HepG2 (cell line): ENCODE data around the gene TUBB2B. TPM values are rescaled to one million over a fixed set of nuclear protein-coding genes. Genes with fewer than 3 reads are reported as not detected.

Source experiments
- ATAC-seq: fragments of 200-7000 bp; cut with Tn5 transposase; 3 replicates; pipeline ENCODE4 v1.9.1; 2020; ENCODE audit warnings: mild to moderate bottlenecking, moderate library complexity
- BruUV-seq: library from RNA; stranded (reverse); fragments of 400-500 nt; replicated peaks from 2 replicates; lab custom pipeline; 2021; lab: Mats Ljungman, UMichigan
- CTCF ChIA-PET: fragments of 300-600 bp; formaldehyde crosslinking; extraction: SDS; loops from one replicate; lab custom pipeline; 2021; ENCODE audit warnings: low total read pairs, inconsistent platforms, low intra/inter-chr PET ratio; lab: Yijun Ruan, JAX
- POLR2A ChIA-PET: fragments of 350-600 bp; sonication (Branson Sonifier 250); formaldehyde crosslinking; loops from one replicate; lab custom pipeline; 2020; ENCODE audit warnings: antibody characterized with exemption, inconsistent platforms; lab: Yijun Ruan, JAX
- DNase-seq: peaks from one replicate; pipeline ENCODE4 v3.0.0-alpha.2; 2015; ENCODE audit warnings: low spot score
- FAIRE-seq: peaks from 3 replicates; lab custom pipeline; 2011; peaks lifted over from hg19 to GRCh38; lab: Jason Lieb, UNC
- H2AFZ ChIP-seq: one replicate; pipeline ENCODE4 v1.6.1; 2011; ENCODE audit warnings: low read length, inconsistent platforms
- H3K27ac ChIP-seq: fragments of 300-600 bp; 3 replicates; pipeline ENCODE4 v1.8.0; 2011; ENCODE audit warnings: mixed run types, mild to moderate bottlenecking, mixed read lengths, low read length, inconsistent platforms; ENCODE audit not compliant: insufficient read depth; ENCODE audit errors: extremely low read length
- H3K27me3 ChIP-seq, 2 experiments: fragments of 200-600 bp in 1 of 2; 2 replicates in 1 of 2; 3 replicates in 1 of 2; pipeline versions ENCODE4 v1.6.0 to v1.8.0; 2011; ENCODE audit warnings: low read length in 2 of 2, mild to moderate bottlenecking in 2 of 2, moderate library complexity in 2 of 2, inconsistent platforms in 1 of 2; ENCODE audit not compliant: insufficient read depth in 2 of 2, control insufficient read depth in 1 of 2
- H3K36me3 ChIP-seq, 2 experiments: fragments of 200-600 bp in 1 of 2; replicated peaks in 1 of 2; 2 replicates in 1 of 2; 3 replicates in 1 of 2; pipeline versions ENCODE4 v1.5.1 to v1.8.0; 2011; ENCODE audit warnings: low read length in 2 of 2, inconsistent platforms in 1 of 2; ENCODE audit not compliant: insufficient read depth in 2 of 2, control insufficient read depth in 1 of 2
- H3K4me1 ChIP-seq: 2 replicates; pipeline ENCODE4 v1.5.1; 2012; ENCODE audit warnings: low read length, inconsistent platforms; ENCODE audit not compliant: insufficient read depth
- H3K4me2 ChIP-seq: 2 replicates; pipeline ENCODE4 v1.6.0; 2011; ENCODE audit warnings: low read depth, low read length, inconsistent platforms
- H3K4me3 ChIP-seq, 3 experiments: fragments of 200-600 bp in 1 of 3; sonication (generic), shearing (Covaris generic) in 1 of 3; replicated peaks in 1 of 3; 2 replicates each; pipeline ENCODE4 v1.5.1; 2011 to 2016; ENCODE audit warnings: low read length in 3 of 3, inconsistent platforms in 2 of 3, low read depth in 2 of 3, mild to moderate bottlenecking in 2 of 3, control low read depth in 1 of 3, mixed read lengths in 1 of 3; ENCODE audit not compliant: insufficient read depth in 1 of 3
- H3K79me2 ChIP-seq: one replicate; pipeline ENCODE4 v1.6.1; 2011; ENCODE audit warnings: low read length, inconsistent platforms; ENCODE audit not compliant: insufficient read depth
- H3K9ac ChIP-seq: 2 replicates; pipeline ENCODE4 v1.6.0; 2011; ENCODE audit warnings: mild to moderate bottlenecking, low read depth, low read length, inconsistent platforms; ENCODE audit not compliant: insufficient read depth
- H3K9me3 ChIP-seq: 2 replicates; pipeline ENCODE4 v1.5.1; 2012; ENCODE audit warnings: mild to moderate bottlenecking, low read length
- H4K20me1 ChIP-seq: 2 replicates; pipeline ENCODE4 v1.6.0; 2011; ENCODE audit warnings: inconsistent platforms, mild to moderate bottlenecking, low read length, moderate library complexity; ENCODE audit not compliant: insufficient read depth
- KDM2A ChIP-seq: sonication (generic); formaldehyde crosslinking; IDR thresholded peaks from 2 replicates; pipeline ENCODE4 v1.4.0; 2020; ENCODE audit warnings: low read depth, missing genetic modification reagents, borderline replicate concordance
- ZFP37 ChIP-seq: sonication (generic); formaldehyde crosslinking; IDR thresholded peaks from 2 replicates; pipeline ENCODE4 v1.4.0; 2020; ENCODE audit warnings: missing genetic modification reagents, borderline replicate concordance
- ZKSCAN5 ChIP-seq: sonication (generic); formaldehyde crosslinking; IDR thresholded peaks from 2 replicates; pipeline ENCODE4 v1.5.1; 2020; ENCODE audit warnings: mild to moderate bottlenecking, missing genetic modification reagents
- WGBS: methylation state at CpG from one replicate; pipeline ENCODE4 v1.1.6; 2017; ENCODE audit warnings: low lambda C conversion rate; 5-methylcytosine and 5-hydroxymethylcytosine counted together
- in situ Hi-C: cut with HindIII; loops from 2 replicates; pipeline ENCODE4 v1.10.0; 2017; ENCODE audit warnings: low pct_unique_long_range_greater_than_20kb; ENCODE audit not compliant: extremely low pct_ligation_motif_present
- intact Hi-C: fragments of 100-400 bp; cut with micrococcal nuclease; formaldehyde crosslinking; loops from one replicate; pipeline ENCODE4 v1.10.0; 2022; ENCODE audit not compliant: unreplicated experiment
- polyA plus RNA-seq, 8 experiments: library from polyadenylated mRNA; depleted of rRNA in 3 of 8; stranded (reverse) in 7 of 8; unstranded in 1 of 8; fragments of >200 nt; fragmentation: Illumina TruSeq in 4 of 8; extraction: Trizol in 4 of 8; gene quantifications; 2 replicates each; pipeline versions ENCODE4 v1.2.1 to v1.2.3, GENCODE V29; 2011 to 2016; ENCODE audit warnings: low read depth in 4 of 8, missing spikeins in 1 of 8, mixed read lengths in 1 of 8; ENCODE audit not compliant: insufficient read depth in 1 of 8
- total RNA-seq, 5 experiments: library from RNA; depleted of rRNA; stranded (reverse); fragments of >200 nt; fragmentation: Illumina TruSeq; extraction: Trizol; gene quantifications; 2 replicates each; pipeline ENCODE4 v1.2.3, GENCODE V29; 2016; ENCODE audit warnings: low read depth in 1 of 5
- TF ChIP-seq, protein P1 (sequence below): sonication (generic); formaldehyde crosslinking; IDR thresholded peaks from 2 replicates; pipeline ENCODE4 v1.4.0; 2020; ENCODE audit warnings: mild to moderate bottlenecking, missing genetic modification reagents
- TF ChIP-seq, protein P2 (sequence below): sonication (generic); formaldehyde crosslinking; IDR thresholded peaks from 2 replicates; pipeline ENCODE4 v1.4.0; 2020; ENCODE audit warnings: missing genetic modification reagents, borderline replicate concordance

Gene TUBB2B
- total and polyA plus RNA-seq, 2 of the 13 experiments (the other 11 are each of a cell fraction or from before 2014, with no cell fraction given) = 10.3 to 23.6 TPM

DNA sequence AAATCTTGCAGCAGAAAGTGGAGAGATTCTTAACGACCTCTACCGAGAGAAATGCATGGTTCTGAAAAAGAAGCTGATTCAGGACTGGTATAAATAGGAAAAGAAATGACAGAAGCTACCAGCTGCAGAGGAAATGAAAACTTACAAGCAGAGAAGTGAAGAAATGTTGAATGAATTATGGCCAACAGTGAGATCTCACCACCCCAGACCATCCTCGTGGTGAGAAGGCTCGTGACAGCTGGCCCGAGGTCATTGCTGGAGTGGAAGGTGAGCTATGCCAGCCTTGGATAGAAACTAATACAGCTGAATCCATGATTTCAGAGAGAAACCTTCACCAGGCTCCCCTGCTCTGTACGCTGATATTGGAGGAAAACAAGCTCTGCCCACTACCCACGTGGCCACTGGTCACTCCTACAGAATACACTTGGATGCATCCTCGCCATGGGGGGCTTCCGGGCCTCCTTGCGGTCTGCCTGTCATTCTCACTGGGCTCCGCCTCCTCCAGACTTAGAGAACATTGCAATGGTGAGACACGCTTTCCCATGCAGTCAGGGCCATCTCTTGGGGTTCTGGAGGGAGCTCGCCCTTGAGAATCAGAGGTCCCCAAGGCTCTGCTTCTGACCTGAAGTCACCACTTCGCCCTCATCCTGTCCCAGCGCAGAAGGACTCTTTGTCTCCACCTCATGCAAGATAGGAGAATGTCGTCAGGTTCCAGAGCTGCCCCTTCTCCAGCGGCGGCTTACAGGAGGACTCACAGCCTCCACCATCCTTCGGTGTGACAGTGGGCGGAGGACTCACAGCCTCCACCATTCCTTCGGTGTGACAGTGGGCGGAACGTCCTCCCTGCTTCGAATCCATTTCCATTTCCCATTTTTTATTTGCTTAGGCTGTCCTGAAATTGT is 10.6 kb upstream of the TUBB2B start:
- ChIA-PET CTCF (no interaction called here), POLR2A (interaction anchor here (0.9 to 2.0 kb wide), 3 partner anchors 10 to 21 kb away, joined by 3 to 7 read pairs (median 3); partner anchors contain the start of gene PSMG4)
- no peak overlapping the region for H2AFZ ChIP-seq
- TF ChIP-seq, protein P1, sequence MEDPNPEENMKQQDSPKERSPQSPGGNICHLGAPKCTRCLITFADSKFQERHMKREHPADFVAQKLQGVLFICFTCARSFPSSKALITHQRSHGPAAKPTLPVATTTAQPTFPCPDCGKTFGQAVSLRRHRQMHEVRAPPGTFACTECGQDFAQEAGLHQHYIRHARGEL (CRISPR knock-in tag) = peak; percentile 78; the same call in 1 of the 2 replicates
- 0 out of 2 replicates have a peak, but pooled peaks have one; percentile 25 for TF ChIP-seq KDM2A (CRISPR knock-in tag)
- no peak for TF ChIP-seq ZKSCAN5 (CRISPR knock-in tag)
- no peak for TF ChIP-seq ZFP37 (CRISPR knock-in tag)
- TF ChIP-seq, protein P2, sequence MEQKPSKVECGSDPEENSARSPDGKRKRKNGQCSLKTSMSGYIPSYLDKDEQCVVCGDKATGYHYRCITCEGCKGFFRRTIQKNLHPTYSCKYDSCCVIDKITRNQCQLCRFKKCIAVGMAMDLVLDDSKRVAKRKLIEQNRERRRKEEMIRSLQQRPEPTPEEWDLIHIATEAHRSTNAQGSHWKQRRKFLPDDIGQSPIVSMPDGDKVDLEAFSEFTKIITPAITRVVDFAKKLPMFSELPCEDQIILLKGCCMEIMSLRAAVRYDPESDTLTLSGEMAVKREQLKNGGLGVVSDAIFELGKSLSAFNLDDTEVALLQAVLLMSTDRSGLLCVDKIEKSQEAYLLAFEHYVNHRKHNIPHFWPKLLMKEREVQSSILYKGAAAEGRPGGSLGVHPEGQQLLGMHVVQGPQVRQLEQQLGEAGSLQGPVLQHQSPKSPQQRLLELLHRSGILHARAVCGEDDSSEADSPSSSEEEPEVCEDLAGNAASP (CRISPR knock-in tag) = no peak
- no peaks in the 10 kb centered on the region for H3K79me2 ChIP-seq
- peaks cover 8 to 59% of the 10 kb centered on the region in 2 experiments; a peak in 4 of 5 replicates for H3K27me3 ChIP-seq
- ATAC-seq = peak; percentile 47
- no peaks in the 10 kb centered on the region for H3K36me3 ChIP-seq
- WGBS = 37% methylated on average over 23 of the region's 24 CpGs
- intact Hi-C loops = no loop called here
- no peak overlapping the region for H3K27ac ChIP-seq
- no peak for DNase-seq
- in situ Hi-C loops = no loop called here
- H3K4me2 ChIP-seq = no peak overlapping the region
- no TSS peak for BruUV-seq
- FAIRE-seq = no peak
- no peak overlapping the region for H3K4me3 ChIP-seq
- H4K20me1 ChIP-seq = no peaks in the 10 kb centered on the region
- no peaks in the 10 kb centered on the region for H3K9me3 ChIP-seq
- H3K9ac ChIP-seq = no peak overlapping the region
- H3K4me1 ChIP-seq = no peaks in the 10 kb centered on the region
